AG09319 (cell line): ENCODE data around the gene PMP22.

ENCODE experiments used
- DNase-seq: peaks from one replicate; pipeline ENCODE4 v3.0.0-alpha.2; 2010; ENCODE audit warnings: low read depth; ENCODE audit errors: extremely low read depth
- CTCF ChIP-seq: IDR thresholded peaks from 2 replicates; pipeline ENCODE4 v1.5.1; 2011; ENCODE audit warnings: low read depth, mild to moderate bottlenecking, inconsistent platforms, low read length, moderate library complexity

The PMP22 gene

GRCh38 chr17:15181333-15181732 lies 83.8 kb downstream of the PMP22 start:
- no peak for DNase-seq
- TF ChIP-seq CTCF = no peak

DNA sequence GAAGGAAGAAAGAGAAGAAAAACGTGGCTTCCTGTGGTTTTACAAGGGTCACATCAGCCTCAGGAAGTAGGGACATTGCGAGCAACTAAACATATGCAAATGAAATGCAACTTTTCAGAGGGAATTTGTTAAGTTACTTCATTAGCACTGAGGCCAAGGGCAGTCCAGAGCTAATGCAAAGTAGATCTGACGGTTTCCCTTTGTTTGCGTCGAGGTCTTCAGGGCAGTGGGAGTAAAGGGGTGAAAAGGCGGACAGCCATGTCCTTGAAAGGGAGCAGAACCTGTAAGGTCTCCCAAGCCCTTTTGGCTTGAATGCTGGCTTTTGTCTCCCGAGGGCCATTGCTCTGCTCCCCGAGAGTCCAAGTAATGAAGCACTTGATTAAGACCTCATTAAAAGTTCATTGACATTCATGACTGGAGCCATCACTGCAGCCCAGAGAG lies 85.0 kb downstream of the PMP22 start:
- no peak for TF ChIP-seq CTCF
- no peak for DNase-seq
